Measurements from ENCODE around the gene ATP6V1A.

- no peak for TF ChIP-seq CTCF (conservative IDR thresholded peaks at IDR 0.05; ENCODE audit: low read length)
- no peak for TF ChIP-seq EZH2phosphoT487 (IDR thresholded peaks at IDR 0.05; ENCODE audit: borderline replicate concordance)
Measured at GRCh38 chr3:113804661-113805060, 57.8 kb downstream of the ATP6V1A start.
